HG03571 (cell line): ENCODE measurements around the gene DHRS9.
A peak's percentile ranks its signal among the peaks of the same experiment; 100 is the strongest.

ENCODE experiments used
- ATAC-seq: cut with Tn5 transposase; IDR thresholded peaks from one replicate; pipeline ENCODE4 v1.9.1; 2021; ENCODE audit not compliant: unreplicated experiment

Gene DHRS9

DNA sequence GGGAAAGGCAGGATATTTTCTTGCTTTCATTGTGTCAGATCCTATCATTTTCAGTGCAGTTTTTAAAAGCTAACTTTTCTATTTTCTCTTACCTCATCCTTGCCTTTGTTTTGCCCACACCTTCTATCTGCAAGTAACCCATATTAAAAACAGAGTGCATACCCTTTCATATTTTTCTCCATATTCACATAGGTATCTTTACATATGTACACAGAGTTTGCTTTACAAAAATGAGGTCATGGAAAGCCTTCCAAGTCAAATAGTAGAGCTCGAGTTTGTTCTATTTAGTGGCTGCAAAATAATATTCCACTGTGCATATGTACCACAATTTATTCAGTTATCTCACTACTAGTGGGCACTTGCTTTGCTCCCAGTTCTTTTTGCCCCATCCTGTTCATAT, 3.9 kb upstream of the DHRS9 start:
- no peak for ATAC-seq

DNA sequence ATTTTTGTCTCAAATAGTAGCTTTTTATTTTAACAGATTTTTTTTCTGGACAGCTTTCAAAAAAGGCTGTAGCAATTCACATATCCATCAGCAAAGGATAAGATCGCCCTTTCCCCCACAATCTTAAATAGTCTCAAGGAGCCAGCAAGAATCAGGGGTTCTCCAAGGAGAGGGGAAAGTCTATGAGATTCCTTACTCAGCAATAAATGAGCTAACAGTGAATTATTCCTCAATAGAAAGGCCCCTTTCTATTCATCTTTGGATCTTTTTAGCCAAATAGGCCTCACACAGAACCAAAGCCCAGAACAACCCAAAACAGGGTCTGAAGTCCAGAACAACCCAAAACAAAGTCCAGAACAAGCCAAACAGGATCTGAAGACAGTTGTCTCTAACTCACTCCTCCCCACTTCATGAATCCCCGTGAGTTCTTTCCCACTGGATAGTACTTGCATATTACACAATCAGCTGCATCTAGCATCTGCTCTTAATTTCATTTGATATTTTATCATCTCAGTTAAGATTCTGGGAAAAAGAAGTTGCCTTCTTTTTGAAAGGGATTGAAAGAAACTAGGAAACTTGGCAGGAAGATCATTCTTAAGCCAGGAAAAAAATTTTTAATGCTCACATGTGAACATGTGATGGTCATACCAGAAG, 3.4 kb upstream of the DHRS9 start:
- no peak for ATAC-seq

DNA sequence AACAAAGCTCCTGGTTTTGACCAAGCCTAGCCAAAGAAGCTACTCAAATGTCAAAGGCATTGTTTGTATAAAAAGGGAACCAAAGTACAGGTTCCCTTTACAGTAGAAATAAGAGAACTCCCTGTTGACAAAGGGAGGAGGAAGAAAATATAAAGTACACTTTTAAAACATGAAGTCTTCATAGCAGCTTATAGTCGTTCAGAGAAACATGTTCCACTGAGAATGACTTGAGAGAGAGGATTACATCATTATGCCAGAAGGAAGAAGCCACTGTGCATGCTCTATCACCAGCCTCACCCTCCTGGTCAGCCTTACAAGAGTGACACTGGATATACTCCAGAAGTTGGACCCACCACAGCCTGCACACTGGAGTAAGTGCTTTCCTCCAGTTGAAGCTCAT, 2.5 kb upstream of the DHRS9 start:
- ATAC-seq, result no peak

DNA sequence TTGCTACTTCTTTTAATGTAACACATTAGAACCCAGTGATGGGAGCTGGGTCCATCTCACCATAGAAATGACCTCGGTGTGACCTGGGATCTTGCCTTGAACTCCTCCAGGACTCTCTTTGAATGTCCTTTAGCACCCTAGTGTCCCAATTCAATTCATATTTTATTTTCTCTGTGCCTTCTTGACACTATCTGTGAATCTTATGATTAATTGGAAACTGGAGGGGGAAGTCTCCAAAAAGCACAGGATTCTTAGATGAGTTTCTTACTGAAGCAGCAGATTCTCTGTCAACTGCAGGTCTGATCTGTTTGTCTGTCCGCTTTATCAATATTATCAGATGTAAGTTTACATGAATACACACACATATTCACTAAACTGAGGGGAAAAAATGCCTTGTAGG, 470 bp downstream of the DHRS9 start:
- ATAC-seq, result no peak

DNA sequence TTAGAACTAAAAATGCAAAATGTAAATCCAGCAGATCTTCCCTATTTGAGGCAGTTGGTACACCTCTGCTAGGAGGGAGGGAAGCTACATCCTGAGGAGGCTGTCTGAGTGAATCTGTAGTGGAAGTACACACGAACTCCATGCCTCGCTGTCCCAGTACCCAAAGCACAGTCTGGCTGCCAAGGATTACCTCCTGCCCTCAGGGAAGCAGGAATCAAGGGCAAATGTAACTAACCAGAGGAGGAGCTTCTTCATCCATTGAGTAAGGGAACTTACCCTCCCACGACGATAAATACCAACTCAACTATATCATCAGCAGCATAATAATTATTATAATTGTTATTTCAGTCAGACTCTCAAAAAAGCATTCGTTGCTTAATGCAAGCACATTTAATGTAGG, 2.1 kb downstream of the DHRS9 start:
- ATAC-seq, result no peak

DNA sequence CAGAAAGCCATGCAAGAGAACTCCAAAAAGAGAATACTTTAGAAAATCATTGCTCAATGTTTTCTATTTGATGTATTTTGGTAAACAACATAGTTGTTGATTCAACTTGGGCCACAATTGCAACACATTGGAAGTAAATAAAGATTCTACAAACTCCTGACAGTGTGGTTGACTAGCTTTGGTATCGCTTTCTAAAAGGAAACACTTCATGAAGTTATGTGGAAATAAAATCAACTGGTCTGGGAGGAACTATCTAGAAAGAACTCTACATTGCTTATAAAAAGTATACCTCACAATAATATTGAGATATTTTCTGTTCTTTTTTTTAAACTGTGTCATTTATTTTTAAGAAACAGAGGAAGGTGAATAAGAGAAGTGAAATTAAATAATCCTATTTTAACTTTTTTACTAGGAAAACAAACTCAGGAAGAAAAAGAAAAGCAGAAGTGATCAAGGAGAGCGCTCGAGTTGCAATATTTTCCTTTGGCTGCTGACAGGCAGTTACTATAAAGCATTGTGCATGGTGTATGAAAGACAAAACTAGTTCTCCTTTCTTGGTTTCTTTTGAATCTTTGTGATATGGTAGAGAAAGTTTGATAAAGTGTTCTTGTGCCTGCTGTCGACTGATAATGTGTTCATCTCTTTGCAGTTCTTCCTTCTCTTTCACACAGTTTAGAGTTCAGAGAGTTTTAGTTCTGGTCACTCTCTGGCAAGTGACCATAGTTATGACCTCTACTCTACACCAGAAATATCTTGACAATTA, 3.0 kb downstream of the DHRS9 start:
- no peak for ATAC-seq

DNA sequence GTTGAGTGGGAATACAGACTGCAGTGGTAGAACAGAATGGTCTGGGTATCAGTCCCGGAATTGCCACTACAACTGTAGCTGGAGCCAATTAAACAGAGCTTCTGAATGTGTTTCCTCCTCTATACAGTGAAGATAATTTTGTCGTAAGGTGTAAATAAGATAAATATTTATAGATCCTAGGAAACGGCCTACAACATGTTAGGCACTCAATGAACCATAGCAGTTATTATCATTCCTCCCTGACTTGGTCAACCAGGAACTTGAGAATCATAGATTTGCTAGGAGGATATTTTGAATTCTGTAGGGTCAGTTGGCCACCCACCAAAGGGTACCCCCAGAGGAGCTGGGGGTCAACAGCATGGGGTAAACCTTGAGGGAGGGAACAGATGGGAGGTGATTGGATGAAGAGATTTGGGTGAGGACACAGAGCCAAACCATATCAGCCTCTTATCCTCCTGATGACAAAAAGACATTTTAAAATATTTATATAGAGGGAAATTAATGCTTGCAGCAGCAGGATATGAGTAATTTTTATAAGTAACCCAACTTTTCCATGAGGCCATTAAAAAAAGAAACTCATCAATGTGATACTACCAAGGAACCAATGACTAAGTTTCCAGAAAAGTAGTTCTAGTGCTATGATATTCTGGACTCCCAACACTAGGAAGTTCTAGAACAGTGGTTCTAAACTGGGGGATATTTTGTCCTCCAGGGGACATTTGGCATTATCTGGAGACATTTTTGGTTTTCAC, 4.0 kb downstream of the DHRS9 start:
- no peak for ATAC-seq

DNA sequence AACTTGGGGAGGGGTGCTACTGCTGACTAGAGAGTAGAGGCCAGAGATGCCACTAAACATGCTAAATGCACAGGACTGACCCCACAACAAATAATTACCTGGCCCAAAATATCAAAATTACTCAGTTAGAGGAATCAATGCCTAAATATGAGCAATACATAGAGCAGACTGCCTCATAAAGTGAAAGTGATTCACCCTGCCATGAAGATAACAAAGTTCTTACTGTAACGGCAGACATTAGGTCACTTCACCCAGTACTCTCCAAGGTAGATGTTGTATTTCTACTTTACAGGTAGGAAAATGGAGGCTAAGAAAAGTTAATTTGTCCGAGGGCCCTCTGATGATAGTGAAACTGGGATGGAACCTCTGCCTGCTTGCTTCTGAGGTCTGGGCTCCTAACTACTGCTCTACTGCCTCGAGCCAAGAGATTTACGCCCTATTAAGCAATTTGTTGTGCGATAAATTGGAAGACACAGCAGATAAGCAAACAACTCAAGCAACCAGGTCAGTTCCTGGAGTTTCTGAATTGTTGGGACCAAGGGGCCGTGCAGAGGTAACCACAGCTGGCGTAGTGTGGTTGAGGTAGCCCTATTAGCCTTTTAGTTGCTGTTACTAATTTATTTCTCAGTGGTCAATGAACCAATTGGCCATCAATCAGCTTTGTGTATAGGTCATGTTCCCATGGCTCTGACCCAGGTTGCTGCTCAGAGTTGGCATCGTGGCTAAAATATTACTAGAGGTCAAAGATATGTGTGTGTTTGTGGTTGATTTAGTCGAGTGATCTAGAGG, 4.8 kb downstream of the DHRS9 start:
- peak; percentile 44 for ATAC-seq

DNA sequence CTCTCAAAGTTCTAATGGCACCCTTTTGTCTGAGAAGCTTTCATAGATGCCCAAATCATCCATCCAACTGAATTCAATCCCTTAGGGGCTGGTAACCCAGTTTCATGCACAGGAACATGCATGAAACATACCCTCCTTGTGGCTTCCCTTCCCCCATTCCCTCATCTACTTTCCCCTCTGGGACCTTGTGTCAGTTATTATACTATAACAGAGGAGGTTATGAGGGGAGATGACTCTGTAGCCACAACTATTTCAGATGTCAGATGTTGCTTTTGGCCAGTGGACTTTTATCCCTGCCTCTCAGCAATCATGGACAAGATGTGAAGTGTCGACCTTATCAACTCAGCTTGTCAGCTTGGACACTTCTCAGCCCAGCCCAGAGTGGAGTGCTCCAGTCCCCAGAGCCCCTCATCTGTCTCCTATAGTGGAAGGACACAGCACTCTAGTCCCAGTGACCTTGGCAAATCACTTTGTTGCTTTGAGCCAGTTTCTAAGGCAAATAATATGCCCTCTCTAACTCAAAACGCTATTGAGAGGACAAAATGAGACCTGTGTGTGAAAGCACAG, 8.4 kb downstream of the DHRS9 start:
- no peak for ATAC-seq

DNA sequence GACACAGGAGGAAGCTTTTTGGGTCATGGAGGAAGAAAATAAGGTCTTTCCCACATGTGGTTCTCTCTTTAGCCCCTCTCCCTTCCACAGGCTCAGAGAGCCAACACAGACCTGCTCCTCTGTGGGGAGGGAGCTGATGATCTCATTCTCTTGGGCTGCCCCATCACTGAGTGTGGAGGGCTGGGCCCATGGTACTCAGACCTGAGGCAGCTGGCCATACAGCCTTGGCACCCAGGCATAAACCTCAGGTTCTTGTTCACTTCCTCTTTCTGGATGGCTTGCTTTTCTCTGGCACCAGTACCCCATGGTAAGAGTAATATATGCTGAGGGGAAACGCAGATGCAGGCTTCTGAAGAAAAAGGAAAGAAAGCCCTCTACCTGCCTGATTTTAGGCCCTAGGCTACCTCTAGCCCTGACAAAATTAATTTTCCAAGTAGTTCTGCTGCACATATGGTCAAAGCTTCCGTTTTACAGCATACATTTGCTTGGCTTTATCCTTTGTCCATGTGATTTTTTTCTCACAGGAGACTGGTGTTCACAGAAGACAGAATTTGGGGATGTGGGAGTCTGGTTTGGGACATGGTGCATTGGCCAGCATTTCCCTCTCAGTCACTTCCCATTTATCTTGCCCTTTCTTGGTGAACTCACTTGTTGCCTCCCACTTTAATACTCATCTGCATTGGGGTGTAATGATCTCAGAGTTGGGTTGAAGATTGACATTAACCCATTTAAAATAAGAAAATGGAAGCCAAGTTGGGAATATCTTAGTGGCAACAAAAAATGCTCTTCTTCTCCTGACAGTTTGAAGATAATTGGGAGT, 11.1 kb downstream of the DHRS9 start:
- ATAC-seq, result peak; percentile 92

DNA sequence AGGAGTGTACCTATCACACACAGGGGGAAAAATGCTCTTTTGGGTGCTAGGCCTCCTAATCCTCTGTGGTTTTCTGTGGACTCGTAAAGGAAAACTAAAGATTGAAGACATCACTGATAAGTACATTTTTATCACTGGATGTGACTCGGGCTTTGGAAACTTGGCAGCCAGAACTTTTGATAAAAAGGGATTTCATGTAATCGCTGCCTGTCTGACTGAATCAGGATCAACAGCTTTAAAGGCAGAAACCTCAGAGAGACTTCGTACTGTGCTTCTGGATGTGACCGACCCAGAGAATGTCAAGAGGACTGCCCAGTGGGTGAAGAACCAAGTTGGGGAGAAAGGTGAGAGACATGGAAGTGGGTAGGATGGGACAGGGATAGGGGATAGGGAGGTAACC, 12.2 kb downstream of the DHRS9 start:
- no peak for ATAC-seq

DNA sequence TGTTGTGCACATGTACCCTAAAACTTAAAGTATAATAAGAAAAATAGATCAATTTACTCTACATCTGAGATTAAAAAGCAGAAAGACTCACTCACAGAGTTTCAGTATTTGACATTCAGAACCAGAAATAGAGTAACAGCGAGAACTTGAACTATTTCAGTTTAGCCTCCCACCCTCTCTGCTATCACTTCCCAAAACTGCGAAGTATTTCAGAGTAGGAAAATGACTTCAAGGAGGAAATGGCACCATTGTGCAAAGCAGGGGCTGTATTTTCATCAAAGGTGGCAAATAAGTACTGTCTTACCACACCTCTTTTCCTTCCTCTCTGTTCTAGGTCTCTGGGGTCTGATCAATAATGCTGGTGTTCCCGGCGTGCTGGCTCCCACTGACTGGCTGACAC, 13.6 kb downstream of the DHRS9 start:
- ATAC-seq, result no peak

DNA sequence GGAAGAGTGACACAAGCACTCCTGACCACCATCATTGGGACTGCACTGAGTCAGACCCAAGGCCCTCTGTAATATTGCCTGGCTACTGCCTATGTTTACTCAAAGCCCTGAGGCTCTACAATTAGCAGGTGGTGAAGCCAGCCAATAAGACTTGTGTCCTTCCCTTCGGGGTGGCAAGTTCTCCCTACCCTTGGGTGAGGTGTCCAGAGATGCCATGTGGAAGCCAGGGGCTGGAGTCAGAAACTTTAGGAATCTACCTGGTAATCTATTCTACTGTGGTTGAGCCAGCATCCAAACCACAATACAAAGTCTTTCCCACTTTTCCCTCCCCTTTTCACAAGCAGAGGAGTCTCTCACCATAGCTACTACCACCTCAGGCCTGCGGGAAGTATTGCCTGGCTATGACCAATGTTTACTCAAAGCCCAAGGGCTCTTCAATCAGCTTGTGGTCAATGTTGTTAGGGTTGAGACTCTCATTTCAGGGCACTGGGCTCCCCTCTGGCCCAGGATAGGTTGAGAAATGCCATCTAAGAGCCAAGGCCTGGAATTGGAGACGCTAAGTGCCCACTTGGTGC, 17.6 kb downstream of the DHRS9 start:
- ATAC-seq, result no peak

DNA sequence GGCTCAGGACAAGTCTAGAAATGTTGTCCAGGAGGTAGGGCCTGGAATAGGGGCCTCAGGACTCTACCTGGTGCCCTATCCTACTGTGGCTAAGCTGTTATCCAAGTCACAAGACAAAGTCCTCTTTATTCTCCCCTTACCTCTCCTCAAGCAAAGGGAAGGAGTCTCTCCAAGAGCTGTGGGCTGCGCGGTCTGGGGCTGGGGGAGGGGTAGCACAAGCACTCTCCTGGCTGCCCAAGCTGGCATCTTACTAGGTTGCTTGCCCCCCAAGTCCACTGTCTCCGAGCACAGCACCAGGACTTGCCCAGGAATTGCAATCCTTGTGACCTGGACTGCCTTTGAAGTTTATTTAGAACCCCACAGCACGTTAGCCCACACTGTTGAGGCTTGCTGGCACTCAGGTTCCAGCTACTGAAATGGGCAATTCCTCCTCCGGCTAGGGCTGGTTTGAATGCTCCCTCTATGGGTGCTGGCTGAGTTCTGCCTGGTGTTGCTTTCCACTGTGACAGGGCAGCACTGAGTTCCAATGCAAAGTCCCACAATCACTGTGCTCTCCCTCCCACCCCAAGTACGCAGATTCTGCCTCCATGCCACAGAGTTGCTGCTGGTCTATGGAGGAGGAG, 18.5 kb downstream of the DHRS9 start:
- ATAC-seq, result no peak

DNA sequence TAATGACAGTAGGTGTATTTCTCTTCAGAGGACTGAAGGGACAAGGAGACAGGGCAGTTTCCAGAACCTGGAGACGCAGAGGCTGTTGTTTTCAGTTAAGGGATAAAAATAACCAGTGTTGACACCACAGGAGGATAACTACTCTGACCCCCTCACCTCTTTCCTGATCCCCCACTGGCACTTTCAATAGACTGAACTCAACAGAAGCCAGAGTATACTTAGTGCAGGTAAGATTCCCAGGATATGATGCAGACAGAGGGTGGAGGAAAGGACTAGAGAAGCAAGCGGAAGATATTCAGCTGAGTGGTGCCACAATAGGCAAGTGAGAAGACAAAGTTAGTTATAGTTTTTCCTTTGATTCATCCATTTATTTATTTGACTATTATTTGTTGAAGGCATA, 19.8 kb downstream of the DHRS9 start:
- no peak for ATAC-seq

DNA sequence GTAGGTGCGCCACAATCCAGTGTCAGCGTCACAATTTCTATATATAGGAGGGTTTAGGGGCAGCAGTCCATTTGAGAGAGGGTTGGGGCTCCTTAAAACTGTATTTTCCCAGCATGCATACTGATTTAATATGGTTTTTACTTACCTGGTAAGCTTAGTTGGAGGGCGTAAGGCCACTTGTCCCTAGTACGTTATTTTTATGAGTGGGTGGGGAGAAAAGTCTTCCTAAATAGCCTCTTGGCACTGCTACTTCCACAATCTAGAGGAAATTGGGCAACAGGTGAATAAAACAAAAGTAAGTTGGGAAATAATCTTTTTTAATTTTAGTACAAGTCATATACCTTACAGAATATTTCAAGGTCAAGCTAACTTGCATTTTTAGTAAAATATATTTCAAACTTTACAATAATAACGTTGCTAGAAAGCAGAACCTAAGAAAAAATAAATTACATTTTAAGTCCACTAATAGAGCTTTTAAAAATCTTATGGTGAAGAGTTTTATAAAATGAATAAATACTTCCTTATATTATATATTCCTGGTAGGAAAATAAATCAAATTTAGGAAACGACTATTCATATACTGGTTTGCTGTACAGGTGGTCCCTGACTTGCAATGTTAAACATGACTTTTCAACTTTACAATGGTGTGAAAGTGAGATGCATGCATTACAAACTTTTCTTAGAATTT, 20.9 kb downstream of the DHRS9 start:
- ATAC-seq, result no peak

DNA sequence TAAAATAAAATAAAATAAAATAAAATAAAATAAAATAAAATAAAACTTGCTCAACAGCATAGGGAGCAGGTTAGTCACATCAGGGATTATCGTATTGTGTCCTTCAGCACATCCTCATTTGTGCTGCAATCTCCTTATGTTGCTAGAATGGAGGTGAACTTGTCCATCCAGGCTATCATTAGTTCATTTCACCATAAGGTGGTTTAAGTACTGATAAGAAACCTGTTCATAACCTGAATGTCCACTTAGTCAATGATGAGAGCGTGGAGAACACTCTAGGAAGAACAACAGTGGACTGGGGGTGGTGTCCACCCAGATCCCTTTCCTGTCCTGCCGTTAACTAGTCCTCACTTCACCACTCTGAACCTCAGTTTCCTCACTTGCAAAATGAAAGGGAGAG, 21.9 kb downstream of the DHRS9 start:
- ATAC-seq, result no peak

DNA sequence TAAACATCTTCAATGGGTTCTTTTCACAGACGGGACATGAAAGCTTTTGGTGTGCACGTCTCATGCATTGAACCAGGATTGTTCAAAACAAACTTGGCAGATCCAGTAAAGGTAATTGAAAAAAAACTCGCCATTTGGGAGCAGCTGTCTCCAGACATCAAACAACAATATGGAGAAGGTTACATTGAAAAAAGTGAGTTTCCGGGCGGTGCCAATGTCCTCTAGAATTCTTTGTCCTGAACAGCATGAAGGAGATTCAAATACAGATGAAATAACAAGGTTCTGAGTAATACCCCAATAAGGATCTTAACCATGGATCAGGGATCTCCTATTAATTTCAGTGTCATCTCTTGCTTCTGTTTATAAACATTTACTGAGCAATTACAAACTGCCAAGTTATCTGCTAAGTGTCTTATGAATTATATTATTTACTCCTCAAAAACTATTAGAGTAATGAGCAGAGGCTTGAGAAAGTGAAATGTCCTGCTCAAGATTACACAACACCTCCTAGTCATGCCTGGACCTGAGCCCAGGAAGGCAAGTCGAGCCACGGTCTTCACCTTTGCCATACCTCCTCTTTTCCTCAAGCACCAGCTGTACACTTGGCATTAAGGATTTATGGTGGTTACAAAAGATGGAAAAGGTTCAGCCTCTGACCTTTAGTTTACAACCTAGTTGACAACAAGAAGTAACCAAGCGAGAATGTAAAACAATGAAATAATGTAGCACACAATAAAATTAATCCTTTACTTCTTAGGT, 22.6 kb downstream of the DHRS9 start:
- ATAC-seq, result no peak
